ENCODE results near the gene SLC9B1. TPM values are rescaled to one million over a fixed set of nuclear protein-coding genes. Genes with fewer than 3 reads are reported as not detected.

Gene SLC9B1
- total and polyA plus RNA-seq, 2 of the 13 experiments (the other 11 are each of a cell fraction or from before 2014, with no cell fraction given): 0.17 to 0.20 TPM

DNA sequence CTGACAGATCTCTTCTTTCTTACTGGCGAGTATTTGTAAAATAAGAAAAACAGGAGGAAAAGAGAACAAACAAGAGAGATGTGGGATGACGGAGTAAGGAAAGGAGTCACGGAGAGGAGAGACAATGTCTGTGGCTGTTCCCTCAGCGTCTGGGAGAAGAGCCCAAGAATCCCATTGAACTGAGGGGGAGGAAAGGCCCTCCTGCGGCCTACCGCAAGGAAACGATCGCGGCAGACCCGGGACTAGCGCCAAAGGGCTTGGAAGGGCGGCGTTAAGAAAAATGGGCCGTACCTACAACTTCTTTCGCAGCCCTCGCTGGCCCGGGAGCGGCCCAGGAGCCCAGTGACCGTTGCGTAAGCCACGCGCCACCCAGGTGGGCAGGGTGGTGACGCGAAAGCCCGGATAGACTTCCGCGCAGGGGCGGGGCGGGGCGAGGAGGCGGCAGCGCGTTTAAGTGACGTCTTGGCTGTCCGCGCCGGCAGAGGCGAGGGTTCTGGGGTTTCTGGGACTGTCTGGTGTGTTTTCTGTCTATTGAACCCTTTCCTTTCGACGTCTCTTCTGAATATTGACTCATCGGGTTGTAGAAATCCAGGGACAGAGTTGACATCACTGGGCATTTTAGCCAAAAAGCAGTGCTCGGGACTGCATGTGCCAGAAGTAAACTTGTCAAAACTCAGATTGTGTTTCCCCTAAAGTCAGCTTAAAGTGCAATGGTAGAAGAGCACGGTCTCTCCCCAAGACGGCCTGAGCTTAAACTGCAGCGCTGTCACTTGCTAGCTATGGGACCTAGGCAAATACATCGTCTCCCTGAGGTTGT lies at the start of gene SLC9B1 (continued):
- TF ChIP-seq NFYC (CRISPR knock-in tag; IDR thresholded peaks at IDR 0.05) (peak; percentile 52; the same call in 1 of the 2 replicates), MTF2 (CRISPR knock-in tag; IDR thresholded peaks at IDR 0.05; ENCODE audit: borderline replicate concordance) (no peak), ZNF337 (CRISPR knock-in tag; IDR thresholded peaks at IDR 0.05; ENCODE audit: borderline replicate concordance, low read depth) (no peak), ZNF570 (CRISPR knock-in tag; IDR thresholded peaks at IDR 0.05; ENCODE audit: borderline replicate concordance) (no peak), FUBP1 (CRISPR knock-in tag; IDR thresholded peaks at IDR 0.05; ENCODE audit: borderline replicate concordance) (no peak), ZBTB20 (CRISPR knock-in tag; IDR thresholded peaks at IDR 0.05; ENCODE audit: borderline replicate concordance, low read depth) (peak; percentile 87; the same call in 1 of the 2 replicates), BRD4 (CRISPR knock-in tag; IDR thresholded peaks at IDR 0.05) (peak; percentile 66; the same call in 1 of the 2 replicates), ZNF142 (CRISPR knock-in tag; IDR thresholded peaks at IDR 0.05) (0 out of 2 replicates have a peak, but pooled peaks have one; percentile 46), NCOA5 (CRISPR knock-in tag; IDR thresholded peaks at IDR 0.05) (no peak), TBX3 (IDR thresholded peaks at IDR 0.05; ENCODE audit: borderline replicate concordance) (no peak), JARID2 (CRISPR knock-in tag; IDR thresholded peaks at IDR 0.05; ENCODE audit: insufficient replicate concordance) (no peak), TEAD2 (CRISPR knock-in tag; IDR thresholded peaks at IDR 0.05) (0 out of 2 replicates have a peak, but pooled peaks have one; percentile 43), MAFK (conservative IDR thresholded peaks at IDR 0.05 in 1 of 2, IDR thresholded peaks at IDR 0.05 in 1 of 2; ENCODE audit: low read length in 2 of 2) (no peak)
- TF ChIP-seq, protein P1, sequence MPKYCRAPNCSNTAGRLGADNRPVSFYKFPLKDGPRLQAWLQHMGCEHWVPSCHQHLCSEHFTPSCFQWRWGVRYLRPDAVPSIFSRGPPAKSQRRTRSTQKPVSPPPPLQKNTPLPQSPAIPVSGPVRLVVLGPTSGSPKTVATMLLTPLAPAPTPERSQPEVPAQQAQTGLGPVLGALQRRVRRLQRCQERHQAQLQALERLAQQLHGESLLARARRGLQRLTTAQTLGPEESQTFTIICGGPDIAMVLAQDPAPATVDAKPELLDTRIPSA (CRISPR knock-in tag; IDR thresholded peaks at IDR 0.05; ENCODE audit: borderline replicate concordance): peak; percentile 68; the same call in 1 of the 2 replicates
- TF ChIP-seq, protein P2, sequence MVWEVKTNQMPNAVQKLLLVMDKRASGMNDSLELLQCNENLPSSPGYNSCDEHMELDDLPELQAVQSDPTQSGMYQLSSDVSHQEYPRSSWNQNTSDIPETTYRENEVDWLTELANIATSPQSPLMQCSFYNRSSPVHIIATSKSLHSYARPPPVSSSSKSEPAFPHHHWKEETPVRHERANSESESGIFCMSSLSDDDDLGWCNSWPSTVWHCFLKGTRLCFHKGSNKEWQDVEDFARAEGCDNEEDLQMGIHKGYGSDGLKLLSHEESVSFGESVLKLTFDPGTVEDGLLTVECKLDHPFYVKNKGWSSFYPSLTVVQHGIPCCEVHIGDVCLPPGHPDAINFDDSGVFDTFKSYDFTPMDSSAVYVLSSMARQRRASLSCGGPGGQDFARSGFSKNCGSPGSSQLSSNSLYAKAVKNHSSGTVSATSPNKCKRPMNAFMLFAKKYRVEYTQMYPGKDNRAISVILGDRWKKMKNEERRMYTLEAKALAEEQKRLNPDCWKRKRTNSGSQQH (CRISPR knock-in tag; IDR thresholded peaks at IDR 0.05; ENCODE audit: low read depth): 0 out of 2 replicates have a peak, but pooled peaks have one; percentile 38
- TF ChIP-seq, protein P3, sequence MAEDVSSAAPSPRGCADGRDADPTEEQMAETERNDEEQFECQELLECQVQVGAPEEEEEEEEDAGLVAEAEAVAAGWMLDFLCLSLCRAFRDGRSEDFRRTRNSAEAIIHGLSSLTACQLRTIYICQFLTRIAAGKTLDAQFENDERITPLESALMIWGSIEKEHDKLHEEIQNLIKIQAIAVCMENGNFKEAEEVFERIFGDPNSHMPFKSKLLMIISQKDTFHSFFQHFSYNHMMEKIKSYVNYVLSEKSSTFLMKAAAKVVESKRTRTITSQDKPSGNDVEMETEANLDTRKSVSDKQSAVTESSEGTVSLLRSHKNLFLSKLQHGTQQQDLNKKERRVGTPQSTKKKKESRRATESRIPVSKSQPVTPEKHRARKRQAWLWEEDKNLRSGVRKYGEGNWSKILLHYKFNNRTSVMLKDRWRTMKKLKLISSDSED (CRISPR knock-in tag; IDR thresholded peaks at IDR 0.05): no peak
